ENCODE results near the gene SUSD1.

Gene SUSD1

GRCh38 chr9:112035166-112035826 is 139.8 kb downstream of the SUSD1 start:
- Histone ChIP-seq H3K23ac (ENCODE audit: low read length in 2 of 2) (no peak overlapping the region), H2BK15ac (ENCODE audit: low read depth, poor library complexity, severe bottlenecking) (peak overlapping the region; percentile 26), H3K9ac (ENCODE audit: low read length) (no peak overlapping the region), H2BK120ac (ENCODE audit: low read depth, low read length) (no peak overlapping the region), H3K9me3 (ENCODE audit: control insufficient read depth, low read length) (no peaks in the 10 kb centered on the region), H3K4me2 (ENCODE audit: low read length, poor library complexity, severe bottlenecking) (no peak overlapping the region), H3K27me3 (ENCODE audit: control insufficient read depth in 1 of 2, insufficient read depth in 1 of 2, low read length in 2 of 2) (no peaks in the 10 kb centered on the region), H3K27ac (ENCODE audit: low read length, poor library complexity, severe bottlenecking) (peak overlapping the region; percentile 55), H4K91ac (ENCODE audit: low read length) (no peak overlapping the region), H3K4me3 (ENCODE audit: insufficient read depth in 1 of 2, low read depth in 1 of 2, low read length in 2 of 2) (no peak overlapping the region), H3K79me1 (replicated peaks; ENCODE audit: low read length, poor library complexity, severe bottlenecking) (peaks cover 20% of the 10 kb centered on the region), H2BK12ac (ENCODE audit: low read length in 2 of 2) (peak overlapping the region in 1 of 2 experiments; percentile 9), H3K4ac (ENCODE audit: low read depth in 1 of 2, low read length in 2 of 2) (no peak overlapping the region), H2AFZ (ENCODE audit: low read depth, low read length) (no peak overlapping the region), H4K8ac (ENCODE audit: low read length) (peak overlapping the region; percentile 59), H2BK5ac (ENCODE audit: low read depth, low read length, poor library complexity, severe bottlenecking) (peak overlapping the region; percentile 78), H3K36me3 (ENCODE audit: control insufficient read depth in 1 of 2, insufficient read depth in 2 of 2, low read depth in 1 of 2, low read length in 2 of 2) (peaks cover 0 to 5% of the 10 kb centered on the region in 2 experiments), H3K18ac (ENCODE audit: low read depth in 1 of 2, low read length in 2 of 2) (peak overlapping the region; percentile 42 to 60), H3K4me1 (ENCODE audit: control insufficient read depth, insufficient read depth, low read depth, low read length) (peaks cover 13% of the 10 kb centered on the region), H3K14ac (ENCODE audit: low read length in 2 of 2) (no peak overlapping the region), H2AK5ac (ENCODE audit: low read length, severe bottlenecking) (peak overlapping the region; percentile 86)
- 87% methylated on average over 5 of the region's 6 CpGs for WGBS
- no peak for DNase-seq

- WGBS = 85% methylated on average over 2 of the region's 2 CpGs
These were observed 140.9 kb downstream of the SUSD1 start for GRCh38 chr9:112034216-112034611.

GRCh38 chr9:112033237-112034215 is 141.6 kb downstream of the SUSD1 start:
- H2BK15ac ChIP-seq (ENCODE audit: low read depth, poor library complexity, severe bottlenecking) = no peak overlapping the region
- no peak overlapping the region for H2BK5ac ChIP-seq (ENCODE audit: low read depth, low read length, poor library complexity, severe bottlenecking)
- peak overlapping the region; percentile 92 for H2AK5ac ChIP-seq (ENCODE audit: low read length, severe bottlenecking)
- peaks cover 16% of the 10 kb centered on the region for H3K79me1 ChIP-seq (replicated peaks; ENCODE audit: low read length, poor library complexity, severe bottlenecking)
- H3K4me1 ChIP-seq (ENCODE audit: control insufficient read depth, insufficient read depth, low read depth, low read length) = peaks cover 13% of the 10 kb centered on the region
- peak overlapping the region; percentile 24 for H3K9ac ChIP-seq (ENCODE audit: low read length)
- DNase-seq = peak; percentile 54
- no peak overlapping the region for H3K23ac ChIP-seq (ENCODE audit: low read length in 2 of 2)
- H2BK120ac ChIP-seq (ENCODE audit: low read depth, low read length) = no peak overlapping the region
- H2AFZ ChIP-seq (ENCODE audit: low read depth, low read length) = no peak overlapping the region
- no peak overlapping the region for H4K91ac ChIP-seq (ENCODE audit: low read length)
- H3K14ac ChIP-seq (ENCODE audit: low read length in 2 of 2) = no peak overlapping the region
- H3K27ac ChIP-seq (ENCODE audit: low read length, poor library complexity, severe bottlenecking) = no peak overlapping the region
- H3K36me3 ChIP-seq (ENCODE audit: control insufficient read depth in 1 of 2, insufficient read depth in 2 of 2, low read depth in 1 of 2, low read length in 2 of 2) = no peaks in the 10 kb centered on the region
- H3K9me3 ChIP-seq (ENCODE audit: control insufficient read depth, low read length) = no peaks in the 10 kb centered on the region
- no peaks in the 10 kb centered on the region for H3K27me3 ChIP-seq (ENCODE audit: control insufficient read depth in 1 of 2, insufficient read depth in 1 of 2, low read length in 2 of 2)
- no peak overlapping the region for H3K4me3 ChIP-seq (ENCODE audit: insufficient read depth in 1 of 2, low read depth in 1 of 2, low read length in 2 of 2)
- no peak overlapping the region for H4K8ac ChIP-seq (ENCODE audit: low read length)
- H3K4me2 ChIP-seq (ENCODE audit: low read length, poor library complexity, severe bottlenecking) = no peak overlapping the region
- peak overlapping the region in 1 of 2 experiments; percentile 70 for H2BK12ac ChIP-seq (ENCODE audit: low read length in 2 of 2)
- no peak overlapping the region for H3K4ac ChIP-seq (ENCODE audit: low read depth in 1 of 2, low read length in 2 of 2)
- 70% methylated on average over 9 of the region's 9 CpGs for WGBS
- H3K18ac ChIP-seq (ENCODE audit: low read depth in 1 of 2, low read length in 2 of 2) = peak overlapping the region in 1 of 2 experiments; percentile 45

More at GRCh38 chr9:112034216-112034611, 140.9 kb downstream of the SUSD1 start:
- Histone ChIP-seq H2BK12ac (ENCODE audit: low read length in 2 of 2) (peak overlapping the region; percentile 72 to 83), H2AK5ac (ENCODE audit: low read length, severe bottlenecking) (peak overlapping the region; percentile 86), H2BK15ac (ENCODE audit: low read depth, poor library complexity, severe bottlenecking) (no peak overlapping the region), H3K9me3 (ENCODE audit: control insufficient read depth, low read length) (no peaks in the 10 kb centered on the region), H3K79me1 (replicated peaks; ENCODE audit: low read length, poor library complexity, severe bottlenecking) (peaks cover 16% of the 10 kb centered on the region), H2AFZ (ENCODE audit: low read depth, low read length) (no peak overlapping the region), H3K27ac (ENCODE audit: low read length, poor library complexity, severe bottlenecking) (no peak overlapping the region), H3K36me3 (ENCODE audit: control insufficient read depth in 1 of 2, insufficient read depth in 2 of 2, low read depth in 1 of 2, low read length in 2 of 2) (no peaks in the 10 kb centered on the region), H3K4me2 (ENCODE audit: low read length, poor library complexity, severe bottlenecking) (no peak overlapping the region), H3K9ac (ENCODE audit: low read length) (no peak overlapping the region), H3K4me1 (ENCODE audit: control insufficient read depth, insufficient read depth, low read depth, low read length) (peaks cover 11% of the 10 kb centered on the region), H3K4me3 (ENCODE audit: insufficient read depth in 1 of 2, low read depth in 1 of 2, low read length in 2 of 2) (no peak overlapping the region), H3K14ac (ENCODE audit: low read length in 2 of 2) (no peak overlapping the region), H3K27me3 (ENCODE audit: control insufficient read depth in 1 of 2, insufficient read depth in 1 of 2, low read length in 2 of 2) (no peaks in the 10 kb centered on the region), H3K23ac (ENCODE audit: low read length in 2 of 2) (no peak overlapping the region), H4K91ac (ENCODE audit: low read length) (peak overlapping the region; percentile 71), H2BK5ac (ENCODE audit: low read depth, low read length, poor library complexity, severe bottlenecking) (no peak overlapping the region), H3K4ac (ENCODE audit: low read depth in 1 of 2, low read length in 2 of 2) (no peak overlapping the region), H4K8ac (ENCODE audit: low read length) (no peak overlapping the region), H3K18ac (ENCODE audit: low read depth in 1 of 2, low read length in 2 of 2) (peak overlapping the region; percentile 58 to 67), H2BK120ac (ENCODE audit: low read depth, low read length) (no peak overlapping the region)
- peak; percentile 32 for DNase-seq

- Histone ChIP-seq H2BK12ac (ENCODE audit: low read length in 2 of 2) (no peak overlapping the region), H3K18ac (ENCODE audit: low read depth in 1 of 2, low read length in 2 of 2) (no peak overlapping the region), H3K9me3 (ENCODE audit: control insufficient read depth, low read length) (no peaks in the 10 kb centered on the region), H3K14ac (ENCODE audit: low read length in 2 of 2) (no peak overlapping the region), H2BK120ac (ENCODE audit: low read depth, low read length) (no peak overlapping the region), H4K91ac (ENCODE audit: low read length) (no peak overlapping the region), H3K4ac (ENCODE audit: low read depth in 1 of 2, low read length in 2 of 2) (no peak overlapping the region), H3K4me1 (ENCODE audit: control insufficient read depth, insufficient read depth, low read depth, low read length) (peaks cover 14% of the 10 kb centered on the region), H2BK5ac (ENCODE audit: low read depth, low read length, poor library complexity, severe bottlenecking) (no peak overlapping the region), H2AFZ (ENCODE audit: low read depth, low read length) (no peak overlapping the region), H3K4me2 (ENCODE audit: low read length, poor library complexity, severe bottlenecking) (no peak overlapping the region), H4K8ac (ENCODE audit: low read length) (no peak overlapping the region), H3K27me3 (ENCODE audit: control insufficient read depth in 1 of 2, insufficient read depth in 1 of 2, low read length in 2 of 2) (no peaks in the 10 kb centered on the region), H3K9ac (ENCODE audit: low read length) (peak overlapping the region; percentile 24), H2BK15ac (ENCODE audit: low read depth, poor library complexity, severe bottlenecking) (no peak overlapping the region), H2AK5ac (ENCODE audit: low read length, severe bottlenecking) (peak overlapping the region; percentile 74), H3K27ac (ENCODE audit: low read length, poor library complexity, severe bottlenecking) (peak overlapping the region; percentile 34), H3K4me3 (ENCODE audit: insufficient read depth in 1 of 2, low read depth in 1 of 2, low read length in 2 of 2) (no peak overlapping the region), H3K36me3 (ENCODE audit: control insufficient read depth in 1 of 2, insufficient read depth in 2 of 2, low read depth in 1 of 2, low read length in 2 of 2) (no peaks in the 10 kb centered on the region), H3K79me1 (replicated peaks; ENCODE audit: low read length, poor library complexity, severe bottlenecking) (peaks cover 16% of the 10 kb centered on the region), H3K23ac (ENCODE audit: low read length in 2 of 2) (no peak overlapping the region)
- 17% methylated on average over 1 of the region's 1 CpG for WGBS
- peak; percentile 37 for DNase-seq
These were observed 142.4 kb downstream of the SUSD1 start for GRCh38 chr9:112032743-112033142.
